ENCODE results near the gene VKORC1L1.
"Not testable (repeated sequence)": the region's sequence is repeated elsewhere in the genome, so short reads cannot be mapped to it uniquely, and the experiment has no call there.

The VKORC1L1 gene

GRCh38 chr7:65937296-65937695 is 64.4 kb downstream of the VKORC1L1 start:
- in situ Hi-C loops (cut with MboI; ENCODE audit: low sequenced_read_pairs) = no loop called here

- in situ Hi-C loops (cut with MboI; ENCODE audit: low sequenced_read_pairs) = no loop called here
Observed at GRCh38 chr7:65938336-65938895, 65.5 kb downstream of the VKORC1L1 start.

- in situ Hi-C loops (cut with MboI; ENCODE audit: low sequenced_read_pairs) = not testable (repeated sequence)
Observed at GRCh38 chr7:65945787-65946186, 72.9 kb downstream of the VKORC1L1 start.

GRCh38 chr7:65946904-65947303 is 74.0 kb downstream of the VKORC1L1 start:
- in situ Hi-C loops (cut with MboI; ENCODE audit: low sequenced_read_pairs) = no loop called here

GRCh38 chr7:65951837-65952578 is 79.1 kb downstream of the VKORC1L1 start:
- in situ Hi-C loops (cut with MboI; ENCODE audit: low sequenced_read_pairs) = no loop called here

- in situ Hi-C loops (cut with MboI; ENCODE audit: low sequenced_read_pairs) = no loop called here
Observed at GRCh38 chr7:65953001-65953720, 80.3 kb downstream of the VKORC1L1 start.

- in situ Hi-C loops (cut with MboI; ENCODE audit: low sequenced_read_pairs) = no loop called here
Observed at GRCh38 chr7:65953890-65954450, 81.1 kb downstream of the VKORC1L1 start.

- in situ Hi-C loops (cut with MboI; ENCODE audit: low sequenced_read_pairs) = no loop called here
Observed at GRCh38 chr7:65955718-65956117, 82.8 kb downstream of the VKORC1L1 start.

- in situ Hi-C loops (cut with MboI; ENCODE audit: low sequenced_read_pairs) = no loop called here
Observed at GRCh38 chr7:65960351-65961074, 87.6 kb downstream of the VKORC1L1 start.

- in situ Hi-C loops (cut with MboI; ENCODE audit: low sequenced_read_pairs) = no loop called here
Observed at GRCh38 chr7:65962033-65962432, 89.2 kb downstream of the VKORC1L1 start.

GRCh38 chr7:65964671-65965070 is 91.8 kb downstream of the VKORC1L1 start:
- in situ Hi-C loops (cut with MboI; ENCODE audit: low sequenced_read_pairs) = not testable (repeated sequence)

- in situ Hi-C loops (cut with MboI; ENCODE audit: low sequenced_read_pairs) = no loop called here
Observed at GRCh38 chr7:65966146-65966545, 93.3 kb downstream of the VKORC1L1 start.

GRCh38 chr7:65967361-65968155 is 94.7 kb downstream of the VKORC1L1 start:
- in situ Hi-C loops (cut with MboI; ENCODE audit: low sequenced_read_pairs) = no loop called here

GRCh38 chr7:65968256-65969185 is 95.6 kb downstream of the VKORC1L1 start:
- in situ Hi-C loops (cut with MboI; ENCODE audit: low sequenced_read_pairs) = no loop called here

- in situ Hi-C loops (cut with MboI; ENCODE audit: low sequenced_read_pairs) = no loop called here
Observed at GRCh38 chr7:65971021-65971420, 98.1 kb downstream of the VKORC1L1 start.

GRCh38 chr7:65972976-65973375 is 100.1 kb downstream of the VKORC1L1 start:
- in situ Hi-C loops (cut with MboI; ENCODE audit: low sequenced_read_pairs) = no loop called here

- in situ Hi-C loops (cut with MboI; ENCODE audit: low sequenced_read_pairs) = no loop called here
Observed at GRCh38 chr7:65974191-65974801, 101.4 kb downstream of the VKORC1L1 start.

GRCh38 chr7:65974876-65975275 is 102.0 kb downstream of the VKORC1L1 start:
- in situ Hi-C loops (cut with MboI; ENCODE audit: low sequenced_read_pairs) = no loop called here

All from HL-60/S4 treated with phorbol 12-myristate 13-acetate at 8.2 ng/mL for 4 days and 3 days (cell line).